ENCODE data around the gene ZIC5. TPM values are rescaled to one million over a fixed set of nuclear protein-coding genes. Genes with fewer than 3 reads are reported as not detected.

ZIC5 gene
- total and polyA plus RNA-seq, 3 experiments from 2014 or later: not detected

DNA sequence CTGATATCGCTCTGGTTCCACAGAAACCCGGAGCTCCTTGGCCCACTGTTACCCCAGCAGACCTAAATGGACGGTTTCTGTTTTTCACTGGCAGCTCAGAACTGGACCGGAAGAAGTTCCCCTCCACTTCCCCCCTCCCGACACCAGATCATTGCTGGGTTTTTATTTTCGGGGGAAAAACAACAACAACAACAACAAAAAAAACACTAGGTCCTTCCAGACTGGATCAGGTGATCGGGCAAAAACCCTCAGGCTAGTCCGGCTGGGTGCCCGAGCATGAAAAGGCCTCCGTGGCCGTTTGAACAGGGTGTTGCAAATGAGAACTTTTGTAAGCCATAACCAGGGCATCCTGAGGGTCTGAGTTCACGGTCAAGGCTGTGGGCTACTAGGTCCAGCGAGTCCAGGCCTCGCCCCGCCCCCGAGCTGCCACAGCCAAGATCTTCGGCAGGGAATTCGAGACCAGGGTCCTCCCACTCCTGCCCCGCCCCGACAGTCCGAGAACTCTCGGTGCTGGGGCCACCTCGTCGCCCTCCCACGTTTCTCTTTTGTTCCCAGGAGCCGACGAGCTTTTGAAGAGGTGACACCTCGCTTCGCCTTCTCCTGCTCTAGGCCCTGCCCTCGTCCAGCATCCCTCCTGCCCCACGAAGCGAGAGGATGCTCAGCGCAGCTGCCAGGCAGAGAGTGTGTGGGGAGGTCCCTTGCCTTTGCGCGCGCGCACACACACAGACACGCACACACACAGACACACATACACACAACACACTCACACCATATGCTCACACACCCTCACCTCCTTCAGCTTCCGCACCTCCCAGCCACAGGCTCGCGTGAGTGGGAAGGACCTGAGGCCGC is 18.8 kb upstream of the ZIC5 start:
- H3K27me3 ChIP-seq (ENCODE audit: insufficient read depth, low read length, poor library complexity, severe bottlenecking): peaks cover 95% of the 10 kb centered on the region
- POLR2A ChIA-PET: no interaction called here
- H3K4me1 Mint-ChIP-seq: peaks cover 12 to 31% (median 23%) of the 10 kb centered on the region in 3 donors
- H3K4me1 ChIP-seq (ENCODE audit: insufficient read depth, low read length): peaks cover 20% of the 10 kb centered on the region
- peak overlapping the region in 2 of 8 donors; percentile 65 to 70 for H3K27ac Mint-ChIP-seq
- H3K9me3 ChIP-seq (ENCODE audit: low read length): no peaks in the 10 kb centered on the region
- H3K4me3 ChIP-seq (ENCODE audit: low read length): no peak overlapping the region
- H3K4me3 Mint-ChIP-seq: peak overlapping the region in 6 of 7 donors; percentile 17 to 69 (median 48)
- peaks cover 21 to 47% (median 41%) of the 10 kb centered on the region in 5 donors for H3K9me3 Mint-ChIP-seq
- H3K36me3 Mint-ChIP-seq: peaks cover 0 to 4% (median 0%) of the 10 kb centered on the region in 3 donors
- DNase-seq: no peak
- H3K27me3 Mint-ChIP-seq: peaks cover 90 to 96% of the 10 kb centered on the region in 2 donors
- no peak overlapping the region for H3K27ac ChIP-seq (ENCODE audit: low read depth, low read length)
- CTCF ChIA-PET: interaction anchor here (0.9 to 1.1 kb wide), 2 partner anchors 16 to 243 kb away, joined by 3 to 5 read pairs; no protein-coding TSS in a partner anchor
- H3K36me3 ChIP-seq (ENCODE audit: insufficient read depth, low read length): no peaks in the 10 kb centered on the region

- CTCF ChIA-PET: interaction anchor here (0.9 to 1.1 kb wide), 2 partner anchors 16 to 244 kb away, joined by 3 to 5 read pairs; no protein-coding TSS in a partner anchor
- Histone ChIP-seq H3K36me3 (ENCODE audit: insufficient read depth, low read length) (no peaks in the 10 kb centered on the region), H3K4me1 (ENCODE audit: insufficient read depth, low read length) (peaks cover 20% of the 10 kb centered on the region), H3K27me3 (ENCODE audit: insufficient read depth, low read length, poor library complexity, severe bottlenecking) (peaks cover 93% of the 10 kb centered on the region), H3K9me3 (ENCODE audit: low read length) (no peaks in the 10 kb centered on the region), H3K27ac (ENCODE audit: low read depth, low read length) (no peak overlapping the region), H3K4me3 (ENCODE audit: low read length) (no peak overlapping the region)
- Mint-ChIP-seq H3K4me3 (peak overlapping the region in 6 of 7 donors; percentile 17 to 68 (median 60)), H3K36me3 (peaks cover 0 to 4% (median 0%) of the 10 kb centered on the region in 3 donors), H3K27ac (peak overlapping the region in 3 of 8 donors; percentile 21 to 70 (median 65)), H3K9me3 (peaks cover 14 to 46% (median 34%) of the 10 kb centered on the region in 5 donors), H3K4me1 (peaks cover 13 to 32% (median 26%) of the 10 kb centered on the region in 3 donors), H3K27me3 (peaks cover 86 to 91% of the 10 kb centered on the region in 2 donors)
- DNase-seq: no peak
- POLR2A ChIA-PET: no interaction called here
Measured at GRCh38 chr13:99989276-99990125, 17.9 kb upstream of the ZIC5 start.

- Mint-ChIP-seq H3K36me3 (peaks cover 0 to 4% (median 0%) of the 10 kb centered on the region in 3 donors), H3K27ac (peak overlapping the region in 2 of 8 donors; percentile 66 to 70), H3K4me3 (peak overlapping the region in 4 of 7 donors; percentile 23 to 62 (median 60)), H3K9me3 (peaks cover 14 to 46% (median 42%) of the 10 kb centered on the region in 5 donors), H3K27me3 (peaks cover 86 to 91% of the 10 kb centered on the region in 2 donors), H3K4me1 (peaks cover 14 to 35% (median 33%) of the 10 kb centered on the region in 3 donors)
- Histone ChIP-seq H3K36me3 (ENCODE audit: insufficient read depth, low read length) (no peaks in the 10 kb centered on the region), H3K4me1 (ENCODE audit: insufficient read depth, low read length) (peaks cover 20% of the 10 kb centered on the region), H3K27ac (ENCODE audit: low read depth, low read length) (no peak overlapping the region), H3K9me3 (ENCODE audit: low read length) (peaks cover 5% of the 10 kb centered on the region), H3K27me3 (ENCODE audit: insufficient read depth, low read length, poor library complexity, severe bottlenecking) (peaks cover 93% of the 10 kb centered on the region), H3K4me3 (ENCODE audit: low read length) (no peak overlapping the region)
- ChIA-PET CTCF (no interaction called here), POLR2A (no interaction called here)
- DNase-seq: no peak
Measured at GRCh38 chr13:99988529-99989275, 17.1 kb upstream of the ZIC5 start.

DNA sequence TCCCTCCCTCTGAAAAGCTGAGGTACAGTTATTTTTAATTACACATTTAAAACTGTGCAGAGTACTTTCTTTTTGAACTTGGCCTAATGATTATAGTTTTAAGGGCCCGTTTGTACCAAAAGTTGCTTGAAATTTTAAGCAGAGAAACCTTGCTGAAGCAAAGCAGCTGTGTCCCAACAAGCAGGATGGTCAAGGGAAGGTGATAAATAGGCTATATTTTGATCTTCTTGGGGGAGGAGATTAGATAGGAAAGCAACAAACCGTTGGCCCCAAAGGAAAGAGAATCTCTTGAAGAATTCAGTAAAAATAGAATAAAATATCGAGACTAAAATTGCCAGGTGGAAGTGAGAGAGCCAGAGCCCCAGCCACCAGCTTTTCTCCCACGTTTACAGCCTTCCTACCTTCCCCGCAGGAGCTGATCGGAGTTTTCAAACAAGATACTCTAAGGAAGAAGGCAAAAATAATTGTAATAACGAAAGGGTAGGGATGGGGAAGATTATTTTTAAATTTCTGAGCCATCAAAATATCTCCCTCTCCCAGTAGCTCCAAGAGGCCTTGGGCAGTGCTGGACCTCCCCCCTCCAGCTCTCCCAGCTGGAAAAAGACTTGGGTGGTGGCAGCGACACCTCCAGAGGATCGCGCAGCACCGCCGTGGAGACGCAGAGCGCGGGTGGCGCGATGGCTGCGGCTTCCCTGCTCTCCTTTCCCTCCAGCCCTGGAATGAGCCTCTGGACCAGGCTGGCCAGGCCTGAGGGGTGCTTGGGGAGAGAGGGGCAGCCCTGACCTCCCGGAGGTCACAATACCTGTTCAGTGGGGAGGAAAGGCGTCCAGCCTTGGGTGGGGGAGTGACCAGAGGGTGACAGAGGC is 15.8 kb upstream of the ZIC5 start:
- Mint-ChIP-seq H3K27ac (peak overlapping the region in 2 of 8 donors; percentile 29 to 91), H3K4me1 (peaks cover 12 to 44% (median 42%) of the 10 kb centered on the region in 3 donors), H3K9me3 (peaks cover 9 to 51% (median 46%) of the 10 kb centered on the region in 5 donors), H3K27me3 (peaks cover 87 to 90% of the 10 kb centered on the region in 2 donors), H3K4me3 (peak overlapping the region in 3 of 7 donors; percentile 36 to 76 (median 43)), H3K36me3 (peaks cover 0 to 4% (median 0%) of the 10 kb centered on the region in 3 donors)
- Histone ChIP-seq H3K36me3 (ENCODE audit: insufficient read depth, low read length) (no peaks in the 10 kb centered on the region), H3K27me3 (ENCODE audit: insufficient read depth, low read length, poor library complexity, severe bottlenecking) (peaks cover 91% of the 10 kb centered on the region), H3K9me3 (ENCODE audit: low read length) (peaks cover 8% of the 10 kb centered on the region), H3K27ac (ENCODE audit: low read depth, low read length) (no peak overlapping the region), H3K4me1 (ENCODE audit: insufficient read depth, low read length) (peaks cover 24% of the 10 kb centered on the region), H3K4me3 (ENCODE audit: low read length) (no peak overlapping the region)
- DNase-seq: no peak
- CTCF ChIA-PET: interaction anchor here (0.8 kb wide), 1 partner anchor 17 kb away, joined by 3 read pairs; no protein-coding TSS in a partner anchor
- POLR2A ChIA-PET: no interaction called here

- peaks cover 0 to 4% (median 0%) of the 10 kb centered on the region in 3 donors for H3K36me3 Mint-ChIP-seq
- peaks cover 12 to 42% (median 42%) of the 10 kb centered on the region in 3 donors for H3K4me1 Mint-ChIP-seq
- Histone ChIP-seq H3K36me3 (ENCODE audit: insufficient read depth, low read length) (no peaks in the 10 kb centered on the region), H3K27me3 (ENCODE audit: insufficient read depth, low read length, poor library complexity, severe bottlenecking) (peaks cover 85% of the 10 kb centered on the region), H3K4me1 (ENCODE audit: insufficient read depth, low read length) (peaks cover 24% of the 10 kb centered on the region), H3K4me3 (ENCODE audit: low read length) (no peak overlapping the region), H3K9me3 (ENCODE audit: low read length) (peaks cover 8% of the 10 kb centered on the region), H3K27ac (ENCODE audit: low read depth, low read length) (no peak overlapping the region)
- H3K4me3 Mint-ChIP-seq: peak overlapping the region in 2 of 7 donors; percentile 28 to 76
- CTCF ChIA-PET: interaction anchor here (0.9 kb wide), 1 partner anchor 12 kb away, joined by 4 read pairs; no protein-coding TSS in a partner anchor
- H3K27ac Mint-ChIP-seq: peak overlapping the region in 1 of 8 donors; percentile 91
- DNase-seq: no peak
- H3K9me3 Mint-ChIP-seq: peaks cover 9 to 47% (median 41%) of the 10 kb centered on the region in 5 donors
- POLR2A ChIA-PET: no interaction called here
- H3K27me3 Mint-ChIP-seq: peaks cover 81 to 83% of the 10 kb centered on the region in 2 donors
Measured at GRCh38 chr13:99986741-99987140, 15.2 kb upstream of the ZIC5 start.

DNA sequence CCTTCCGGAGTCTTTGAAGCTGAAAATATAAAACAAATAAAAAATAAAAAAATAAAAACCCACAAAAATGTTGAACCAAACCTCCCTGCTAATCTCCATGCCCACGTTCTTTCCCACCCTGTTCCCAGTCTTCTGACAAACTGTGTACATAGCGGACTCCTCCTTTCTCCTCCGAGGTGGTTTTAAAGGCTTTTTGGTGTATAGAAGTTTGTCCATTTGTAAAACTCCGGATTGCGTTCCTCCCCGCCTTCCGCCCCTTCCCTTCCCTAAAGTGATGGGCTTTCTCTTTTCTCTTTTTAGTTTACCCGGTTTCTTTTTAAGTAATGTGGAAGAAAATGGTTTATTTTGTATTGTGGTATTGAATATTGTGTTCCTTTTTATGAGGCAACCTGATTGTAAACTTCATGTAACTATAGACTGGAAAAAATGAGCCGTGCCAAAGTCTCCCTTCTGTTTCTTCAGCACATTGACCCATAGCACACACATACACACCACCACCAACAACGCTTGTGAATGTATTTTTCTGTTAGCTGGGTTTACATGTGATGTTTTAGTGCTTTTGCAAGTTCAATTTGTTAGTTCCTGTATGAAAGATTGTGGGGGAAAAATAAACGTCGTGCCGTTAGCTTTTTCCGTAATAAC is 14.4 kb upstream of the ZIC5 start:
- H3K36me3 Mint-ChIP-seq: peaks cover 0 to 4% (median 0%) of the 10 kb centered on the region in 3 donors
- Histone ChIP-seq H3K27me3 (ENCODE audit: insufficient read depth, low read length, poor library complexity, severe bottlenecking) (peaks cover 77% of the 10 kb centered on the region), H3K4me3 (ENCODE audit: low read length) (no peak overlapping the region), H3K9me3 (ENCODE audit: low read length) (peaks cover 8% of the 10 kb centered on the region), H3K4me1 (ENCODE audit: insufficient read depth, low read length) (peaks cover 24% of the 10 kb centered on the region), H3K36me3 (ENCODE audit: insufficient read depth, low read length) (no peaks in the 10 kb centered on the region), H3K27ac (ENCODE audit: low read depth, low read length) (no peak overlapping the region)
- no peak for DNase-seq
- peak overlapping the region in 5 of 7 donors; percentile 43 to 76 (median 58) for H3K4me3 Mint-ChIP-seq
- peaks cover 9 to 47% (median 41%) of the 10 kb centered on the region in 5 donors for H3K9me3 Mint-ChIP-seq
- H3K4me1 Mint-ChIP-seq: peaks cover 12 to 42% (median 38%) of the 10 kb centered on the region in 3 donors
- H3K27ac Mint-ChIP-seq: peak overlapping the region in 6 of 8 donors; percentile 50 to 92 (median 68)
- ChIA-PET CTCF (interaction anchor here (0.9 kb wide), 1 partner anchor 11 kb away, joined by 4 read pairs; no protein-coding TSS in a partner anchor), POLR2A (interaction anchor here (0.5 to 1.2 kb wide), 2 partner anchors 12 to 40 kb away, joined by 3 read pairs; no protein-coding TSS in a partner anchor)
- peaks cover 75 to 77% of the 10 kb centered on the region in 2 donors for H3K27me3 Mint-ChIP-seq
